HG02678 (cell line): ENCODE measurements around the gene FEM1B.

Experiments used
- ATAC-seq: cut with Tn5 transposase; IDR thresholded peaks from one replicate; pipeline ENCODE4 v1.9.1; 2021; ENCODE audit warnings: mild to moderate bottlenecking, moderate library complexity; ENCODE audit not compliant: unreplicated experiment

FEM1B gene

DNA sequence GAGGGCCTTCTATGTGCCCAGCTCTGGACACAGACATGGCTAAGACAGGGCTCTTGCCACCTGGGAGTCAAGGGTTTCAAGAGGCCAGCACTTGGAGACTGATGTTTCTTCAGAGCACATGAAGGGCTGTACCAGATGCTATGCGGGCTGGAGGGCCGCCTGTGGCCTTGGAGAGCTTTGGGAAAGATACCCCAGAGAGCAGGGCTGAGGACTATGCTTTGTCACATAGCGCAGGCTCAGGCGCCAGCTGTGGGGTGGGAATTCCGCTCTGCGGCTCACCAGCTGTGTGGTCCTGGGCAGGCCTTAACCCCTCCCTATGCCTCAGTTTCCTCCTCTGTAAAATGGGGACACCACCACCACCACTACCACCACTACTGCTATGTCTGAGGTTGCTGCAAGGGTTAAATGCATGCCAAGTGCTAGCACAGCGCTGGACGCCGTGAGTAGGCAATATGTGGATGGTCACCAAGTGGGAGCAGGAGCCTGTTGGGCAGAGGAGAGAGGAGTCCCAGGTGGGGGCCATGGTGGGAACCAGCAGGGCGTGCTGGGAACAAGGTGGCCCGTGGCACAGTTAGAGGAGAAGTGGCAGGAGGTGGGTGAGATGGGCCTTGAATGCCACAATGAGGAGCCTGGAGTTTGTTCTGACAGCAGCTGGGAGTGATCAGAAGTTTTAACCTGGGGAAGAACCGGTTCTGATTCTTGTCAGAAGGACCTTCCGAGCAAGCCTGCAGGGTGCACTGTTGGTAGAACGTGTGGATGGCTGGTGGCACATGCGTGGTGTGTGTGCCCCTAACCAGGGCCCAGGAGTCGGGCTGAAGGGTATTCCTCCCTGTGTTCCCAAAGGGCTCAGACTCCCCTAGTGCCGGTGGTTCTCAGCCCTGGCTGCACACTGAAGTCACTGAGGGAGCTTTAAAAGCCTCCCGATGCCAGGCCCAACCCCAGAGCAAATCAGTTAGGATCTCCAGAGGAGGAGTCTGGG is 41.7 kb downstream of the FEM1B start:
- no peak for ATAC-seq

DNA sequence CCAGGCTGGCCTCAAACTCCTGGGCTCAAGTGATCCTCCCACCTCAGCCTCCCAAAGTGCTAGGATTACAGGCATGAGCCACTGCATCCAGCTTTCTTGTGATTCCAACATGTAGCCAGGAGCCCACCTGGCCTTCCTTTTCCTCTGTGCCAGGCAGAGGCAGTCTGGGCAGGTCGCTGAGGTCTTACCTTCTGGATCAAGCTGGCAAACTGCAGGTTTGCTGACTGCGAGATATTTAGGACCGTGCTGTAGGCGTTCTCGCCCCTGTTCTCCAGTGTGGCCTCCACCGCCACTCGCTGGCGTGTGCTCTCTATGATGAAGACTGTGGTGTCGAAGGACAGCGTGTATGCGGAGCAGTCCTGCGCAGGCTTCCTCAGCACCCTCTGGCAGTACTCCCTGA is 42.5 kb downstream of the FEM1B start:
- no peak for ATAC-seq

DNA sequence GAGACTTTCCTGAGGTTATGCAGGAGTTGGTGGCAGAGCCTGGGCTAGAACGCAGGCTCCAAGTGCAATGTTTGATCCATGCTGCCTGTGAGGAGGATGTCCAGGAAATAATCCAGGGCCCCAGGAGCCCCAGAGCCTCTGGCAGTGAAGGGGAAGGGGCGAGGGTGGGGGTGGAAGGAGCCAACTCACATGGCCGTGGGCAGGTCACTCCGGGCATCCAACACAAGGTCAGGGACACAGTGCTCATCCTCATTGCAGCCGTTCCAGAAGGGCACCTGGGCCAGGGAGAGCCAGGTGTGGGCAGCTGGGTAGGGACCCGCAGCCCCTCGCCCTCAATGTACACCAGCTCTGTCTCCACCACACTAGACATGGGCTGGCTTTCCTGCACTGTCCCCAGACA is 43.7 kb downstream of the FEM1B start:
- no peak for ATAC-seq

DNA sequence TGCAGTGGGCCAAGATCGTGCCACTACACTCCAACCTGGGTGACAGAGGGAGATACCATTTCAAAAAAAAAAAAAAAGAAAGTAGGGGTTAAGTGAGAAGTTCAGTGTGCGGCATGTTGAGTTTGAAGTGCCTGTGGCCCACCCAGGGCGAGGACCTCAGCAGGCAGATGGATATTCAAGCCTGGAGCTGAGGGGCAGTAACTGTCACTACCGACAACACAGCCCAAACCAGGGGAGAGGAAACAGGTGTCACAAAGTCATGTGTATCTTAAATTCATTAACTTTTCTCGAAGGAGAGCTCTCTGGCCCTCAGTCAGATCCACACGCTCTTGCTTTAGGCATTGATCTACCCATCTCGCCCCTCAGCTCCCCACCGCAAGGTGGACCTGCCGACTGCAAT is 45.3 kb downstream of the FEM1B start:
- ATAC-seq: no peak

GRCh38 chr15:68325726-68326125 is 48.2 kb downstream of the FEM1B start:
- ATAC-seq: no peak

DNA sequence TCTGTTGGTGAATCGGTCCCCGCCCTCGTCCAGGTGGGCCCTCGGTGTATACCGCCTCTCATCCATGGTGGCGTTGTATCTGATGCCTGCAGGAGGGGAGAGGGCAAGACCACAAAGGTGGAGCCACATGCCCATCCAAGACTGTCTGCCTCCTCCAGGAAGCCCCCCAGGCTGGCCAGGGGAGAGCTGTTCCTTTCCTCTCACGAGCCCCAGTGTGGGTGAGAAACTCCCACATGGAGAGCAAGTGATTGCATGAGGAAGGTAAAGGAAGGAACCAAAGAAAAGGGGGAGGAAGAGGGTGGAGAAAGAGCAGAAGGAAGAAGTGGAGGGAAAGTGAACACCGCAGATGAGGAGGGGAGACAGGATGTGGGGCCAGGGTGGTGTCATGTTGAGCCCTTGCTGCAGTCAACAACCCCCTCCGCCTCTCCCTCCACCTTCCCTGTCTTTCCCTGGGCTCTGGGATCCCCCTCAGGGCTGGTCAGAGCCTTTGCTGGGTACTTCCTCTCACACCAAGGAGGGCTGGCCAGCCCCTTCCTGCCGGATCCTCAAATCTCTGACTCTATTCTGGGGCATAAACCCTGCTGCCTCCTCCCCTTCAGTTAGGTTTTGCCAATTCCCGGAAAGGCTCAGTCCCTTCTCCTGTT is 49.3 kb downstream of the FEM1B start:
- ATAC-seq: no peak

- ATAC-seq: no peak
These were observed 50.9 kb downstream of the FEM1B start for GRCh38 chr15:68328443-68328842.

DNA sequence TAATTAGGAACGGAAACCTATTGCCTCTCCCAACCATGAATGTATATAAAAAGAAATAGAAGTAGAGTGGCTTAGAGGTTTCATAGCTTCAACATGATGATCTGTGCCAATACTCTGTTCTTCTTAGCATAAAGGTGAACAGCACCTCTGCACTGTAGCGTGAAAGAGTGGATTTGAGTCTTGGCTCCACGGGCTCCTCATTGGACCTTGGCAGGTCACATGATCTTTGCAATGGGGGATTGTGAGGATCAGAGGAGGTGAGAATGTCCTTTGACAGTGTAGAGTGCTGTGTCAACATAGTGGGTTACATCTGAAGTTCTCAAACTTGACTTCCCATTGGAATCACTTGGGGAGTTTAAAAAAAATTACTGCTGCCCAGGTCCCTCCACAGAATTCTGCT is 51.4 kb downstream of the FEM1B start:
- ATAC-seq: no peak

- no peak for ATAC-seq
These were observed 52.9 kb downstream of the FEM1B start for GRCh38 chr15:68330416-68330815.

- no peak for ATAC-seq
These were observed 53.4 kb downstream of the FEM1B start for GRCh38 chr15:68330901-68331300.

- no peak for ATAC-seq
These were observed 54.7 kb downstream of the FEM1B start for GRCh38 chr15:68332266-68332665.

DNA sequence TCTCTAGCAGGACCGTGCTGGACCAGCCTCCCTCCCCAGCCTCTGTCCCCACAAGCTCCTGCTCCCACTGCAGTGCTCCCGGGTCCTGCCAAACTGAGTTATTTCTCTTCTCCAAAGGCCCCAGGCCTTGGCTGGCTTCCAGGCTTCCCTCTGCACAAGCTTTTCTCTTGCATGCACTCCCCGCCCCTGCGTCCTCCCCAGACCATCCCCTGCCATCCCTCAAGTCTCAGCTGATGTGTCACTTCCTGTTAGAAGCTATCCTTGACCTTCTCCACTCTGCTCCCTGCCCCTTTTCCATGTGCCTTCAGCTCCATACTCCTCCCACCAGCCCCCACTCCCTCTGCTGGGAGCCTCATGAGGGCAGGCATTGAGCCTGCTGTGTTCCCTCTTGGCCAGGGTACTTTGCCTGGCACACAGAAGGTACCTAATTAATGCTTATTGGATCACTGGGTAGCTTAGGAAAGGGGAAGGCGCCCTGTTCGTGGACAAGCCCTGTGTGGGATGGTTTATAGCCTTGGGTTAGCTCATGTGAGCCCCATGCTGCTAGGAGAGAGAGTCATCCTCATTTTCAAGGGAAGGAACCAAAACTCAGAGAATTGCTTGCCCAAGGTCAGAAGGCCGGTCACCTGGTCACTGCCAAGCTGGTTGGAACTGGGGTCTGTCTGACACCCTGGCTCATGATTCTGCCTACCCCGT is 56.4 kb downstream of the FEM1B start:
- ATAC-seq: no peak

DNA sequence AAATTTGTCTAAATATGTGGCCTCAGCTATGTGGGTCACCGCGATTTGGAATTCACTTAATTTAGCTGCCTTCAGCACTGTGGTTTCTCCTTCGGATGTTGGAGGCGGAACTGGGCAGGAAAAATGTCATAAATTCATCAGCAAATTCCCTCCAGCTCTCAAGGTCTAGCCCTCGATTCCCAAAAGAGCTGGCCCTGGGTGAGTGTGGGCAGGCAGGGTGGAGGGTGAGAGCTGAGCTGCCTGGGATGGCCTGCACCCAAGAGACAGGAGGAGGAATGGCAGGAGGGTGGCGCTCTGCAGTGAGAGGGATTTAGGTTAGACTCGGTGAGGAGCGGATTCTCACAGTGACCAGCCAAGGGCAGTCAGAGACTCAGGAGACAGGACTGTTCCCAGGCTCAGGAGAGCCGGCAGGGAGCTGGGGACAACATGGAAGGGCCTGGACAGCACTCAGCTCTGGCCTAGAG is 57.1 kb downstream of the FEM1B start:
- ATAC-seq: no peak

- ATAC-seq: no peak
These were observed 57.7 kb downstream of the FEM1B start for GRCh38 chr15:68335251-68335650.

GRCh38 chr15:68335655-68336054 is 58.1 kb downstream of the FEM1B start:
- no peak for ATAC-seq

DNA sequence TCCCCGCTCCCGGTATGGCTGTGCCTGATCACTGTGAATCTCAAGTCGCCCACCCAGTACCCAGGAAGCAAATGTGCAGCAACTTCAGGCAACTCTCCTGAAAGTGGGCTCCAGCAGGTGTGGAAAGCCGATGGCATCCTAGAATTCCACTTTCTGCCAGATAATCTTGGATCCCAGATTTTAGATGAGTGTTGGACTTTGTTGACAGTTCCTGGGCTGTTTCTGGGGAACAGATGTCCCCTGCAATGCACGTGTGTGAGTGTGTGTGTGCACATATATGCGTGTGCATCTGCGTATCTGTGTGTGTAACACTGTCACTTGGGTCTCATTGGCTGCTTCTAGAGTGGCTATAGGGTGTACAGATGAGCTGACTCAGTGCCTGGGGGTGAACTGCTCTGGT is 59.0 kb downstream of the FEM1B start:
- ATAC-seq: no peak

GRCh38 chr15:68337826-68338225 is 60.3 kb downstream of the FEM1B start:
- ATAC-seq: no peak

DNA sequence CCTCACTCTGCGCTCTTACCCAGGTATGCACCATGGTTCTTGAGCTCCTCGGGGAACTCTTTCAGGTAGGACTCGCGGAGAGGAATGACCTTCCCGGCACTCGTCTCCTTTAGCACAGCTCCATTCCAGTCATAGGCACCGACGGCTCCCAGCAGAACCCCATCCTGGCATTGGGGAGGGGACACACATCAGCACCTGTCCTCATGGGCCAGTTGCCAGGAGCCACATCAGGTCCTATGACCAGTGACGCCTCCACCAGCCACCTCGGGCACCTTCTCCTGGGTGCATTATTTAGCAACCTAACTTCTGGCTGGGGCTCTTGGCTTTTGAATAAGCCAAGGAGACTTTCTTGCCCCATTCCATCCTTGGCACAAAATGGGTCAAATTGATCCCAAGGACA is 61.9 kb downstream of the FEM1B start:
- ATAC-seq: no peak

DNA sequence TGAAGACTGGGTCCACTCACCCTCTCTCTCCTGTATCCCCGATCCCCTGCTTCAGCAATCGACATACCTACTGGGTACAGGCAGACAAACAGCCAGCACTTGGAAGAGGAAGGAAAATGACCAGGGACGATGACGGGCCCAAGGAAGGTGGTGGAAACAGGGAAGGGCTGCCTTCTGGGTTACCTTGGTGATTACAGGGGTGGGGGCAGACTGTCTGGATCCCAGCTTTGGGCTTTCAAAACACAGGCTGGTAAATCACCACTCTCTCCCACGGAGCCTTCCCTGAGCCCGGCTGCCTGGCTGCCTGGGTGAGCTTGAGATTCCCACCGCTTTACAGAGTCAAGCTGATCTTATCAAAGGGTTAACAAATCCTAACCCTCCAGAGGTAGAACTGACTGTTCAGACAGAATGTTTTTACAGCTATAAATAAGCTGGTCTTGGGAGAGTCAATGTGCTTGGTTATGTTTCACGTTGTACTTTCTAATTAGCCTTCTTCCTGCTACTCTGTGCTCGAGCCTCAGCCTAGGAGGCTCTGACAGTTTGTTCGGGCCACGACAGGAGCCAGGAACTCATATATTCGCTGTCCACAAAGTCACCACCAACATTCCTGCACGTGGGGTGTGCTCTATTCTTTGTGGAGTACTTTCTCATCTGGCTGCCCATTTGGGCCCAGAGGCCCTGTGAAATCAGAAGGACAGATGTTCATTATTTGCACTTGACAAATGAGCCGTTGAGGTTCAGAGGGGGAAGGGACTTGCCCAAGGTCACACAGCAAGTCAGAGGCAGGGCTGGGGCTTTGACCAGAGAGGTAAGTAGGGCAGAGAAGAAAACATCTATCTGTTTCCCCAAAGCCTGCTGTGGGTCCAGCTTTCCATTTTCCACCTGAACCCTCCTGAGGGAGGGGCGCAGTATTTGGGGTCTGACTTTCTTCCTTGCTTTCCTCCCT is 63.5 kb downstream of the FEM1B start:
- ATAC-seq: no peak
